T47D (cell line): ENCODE results near the gene CHRNA10.

Experiments used
- DNase-seq, 2 experiments: peaks; one replicate each; pipeline versions ENCODE4 v3.0.0 to v3.0.0-alpha.2; 2011 to 2012; ENCODE audit warnings: low read depth in 1 of 2, low spot score in 1 of 2
- JUND ChIP-seq: IDR thresholded peaks from 2 replicates; pipeline ENCODE4 v1.6.1; 2012; ENCODE audit warnings: low read depth
- in situ Hi-C: cut with HindIII; loops from 2 replicates; pipeline ENCODE4 v1.10.0; 2016; ENCODE audit warnings: low sequenced_read_pairs, low pct_unique_long_range_greater_than_20kb

CHRNA10 gene, protein sequence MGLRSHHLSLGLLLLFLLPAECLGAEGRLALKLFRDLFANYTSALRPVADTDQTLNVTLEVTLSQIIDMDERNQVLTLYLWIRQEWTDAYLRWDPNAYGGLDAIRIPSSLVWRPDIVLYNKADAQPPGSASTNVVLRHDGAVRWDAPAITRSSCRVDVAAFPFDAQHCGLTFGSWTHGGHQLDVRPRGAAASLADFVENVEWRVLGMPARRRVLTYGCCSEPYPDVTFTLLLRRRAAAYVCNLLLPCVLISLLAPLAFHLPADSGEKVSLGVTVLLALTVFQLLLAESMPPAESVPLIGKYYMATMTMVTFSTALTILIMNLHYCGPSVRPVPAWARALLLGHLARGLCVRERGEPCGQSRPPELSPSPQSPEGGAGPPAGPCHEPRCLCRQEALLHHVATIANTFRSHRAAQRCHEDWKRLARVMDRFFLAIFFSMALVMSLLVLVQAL

GRCh38 chr11:3671334-3672254, at the start of gene CHRNA10:
TSS of gene CHRNA10 (minus strand) at chr11:3671384. CDS start at chr11:3671312, 72 bp downstream.
- in situ Hi-C loops: no loop called here
- no peak for TF ChIP-seq JUND
- DNase-seq: no peak

DNA sequence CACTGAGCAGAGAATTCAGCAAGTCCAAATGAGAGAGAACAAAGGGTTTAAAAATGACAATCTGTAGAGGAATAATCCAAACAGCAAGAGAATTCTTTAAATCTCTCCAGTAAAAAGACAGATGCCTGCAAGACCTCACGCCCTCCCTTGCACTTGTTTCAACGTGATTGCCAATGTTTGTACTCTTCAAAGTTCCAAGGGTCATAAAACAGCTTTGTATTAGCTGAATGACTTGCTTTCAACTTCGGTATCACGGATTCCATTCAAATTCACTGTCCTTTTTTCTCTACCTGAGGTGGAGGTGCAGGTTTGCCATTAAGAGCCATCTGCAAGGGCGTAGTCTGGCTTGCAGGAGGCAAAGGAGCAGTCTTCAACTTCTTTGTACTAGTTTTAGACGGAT, 41.1 kb upstream of the CHRNA10 start:
- DNase-seq: no peak
- in situ Hi-C loops: no loop called here
- TF ChIP-seq JUND: no peak

- DNase-seq: no peak
- in situ Hi-C loops: no loop called here
- TF ChIP-seq JUND: no peak
These were observed 39.5 kb upstream of the CHRNA10 start for GRCh38 chr11:3710485-3711259.

- in situ Hi-C loops: no loop called here
- TF ChIP-seq JUND: no peak
- DNase-seq: peak in 1 of 2 experiments; percentile 12
These were observed 38.8 kb upstream of the CHRNA10 start for GRCh38 chr11:3709977-3710376.

GRCh38 chr11:3707176-3707575, 36.0 kb upstream of the CHRNA10 start:
- in situ Hi-C loops: no loop called here
- TF ChIP-seq JUND: no peak

GRCh38 chr11:3703383-3703782, 32.2 kb upstream of the CHRNA10 start:
- no peak for TF ChIP-seq JUND
- in situ Hi-C loops: no loop called here
- DNase-seq: no peak

More at GRCh38 chr11:3707176-3707575, 36.0 kb upstream of the CHRNA10 start:
- DNase-seq: no peak

- in situ Hi-C loops: no loop called here
- DNase-seq: no peak
- TF ChIP-seq JUND: no peak
These were observed 29.7 kb upstream of the CHRNA10 start for GRCh38 chr11:3700910-3701309.

- no peak for TF ChIP-seq JUND
- in situ Hi-C loops: no loop called here
- DNase-seq: no peak
These were observed 29.2 kb upstream of the CHRNA10 start for GRCh38 chr11:3700410-3700809.

- TF ChIP-seq JUND: no peak
- in situ Hi-C loops: no loop called here
- no peak for DNase-seq
These were observed 15.6 kb upstream of the CHRNA10 start for GRCh38 chr11:3686751-3687150.

DNA sequence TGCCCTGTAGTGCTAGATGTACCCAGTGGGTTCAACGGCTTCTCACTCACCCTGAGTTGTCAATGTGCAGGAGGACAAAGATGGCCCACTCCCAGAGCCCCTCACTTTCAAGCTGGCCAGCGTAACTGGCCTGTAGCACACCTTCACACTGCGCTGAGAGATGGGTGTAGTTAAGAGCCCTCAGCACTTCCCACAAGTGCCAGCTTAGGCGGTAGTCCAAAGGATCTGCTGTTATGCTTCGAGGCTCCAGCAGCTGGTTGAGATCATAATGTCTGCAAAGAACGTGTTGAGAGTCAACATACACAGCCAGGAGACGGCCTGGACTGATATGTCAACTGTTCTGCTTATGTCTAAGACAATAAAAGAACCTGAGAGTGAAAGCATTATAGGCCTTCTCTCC, 14.7 kb upstream of the CHRNA10 start:
- in situ Hi-C loops: no loop called here
- TF ChIP-seq JUND: no peak
- DNase-seq: no peak

DNA sequence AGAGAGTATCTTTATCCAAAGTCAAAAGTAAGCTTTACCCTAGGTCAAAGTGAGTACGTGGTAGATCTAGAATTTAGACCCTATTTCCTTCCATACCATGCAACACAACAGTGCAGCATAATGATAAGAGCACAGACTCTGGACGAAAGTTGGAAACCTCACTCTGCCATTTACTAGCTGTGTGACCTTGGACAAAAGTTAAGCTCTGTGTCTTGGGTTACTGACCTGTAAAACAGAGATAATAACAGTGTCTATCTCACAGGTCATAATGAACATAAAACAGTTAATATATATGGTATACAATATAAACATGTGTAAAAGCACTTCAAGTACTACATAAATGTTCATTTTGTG, 13.6 kb upstream of the CHRNA10 start:
- TF ChIP-seq JUND: no peak
- no peak for DNase-seq
- in situ Hi-C loops: no loop called here

DNA sequence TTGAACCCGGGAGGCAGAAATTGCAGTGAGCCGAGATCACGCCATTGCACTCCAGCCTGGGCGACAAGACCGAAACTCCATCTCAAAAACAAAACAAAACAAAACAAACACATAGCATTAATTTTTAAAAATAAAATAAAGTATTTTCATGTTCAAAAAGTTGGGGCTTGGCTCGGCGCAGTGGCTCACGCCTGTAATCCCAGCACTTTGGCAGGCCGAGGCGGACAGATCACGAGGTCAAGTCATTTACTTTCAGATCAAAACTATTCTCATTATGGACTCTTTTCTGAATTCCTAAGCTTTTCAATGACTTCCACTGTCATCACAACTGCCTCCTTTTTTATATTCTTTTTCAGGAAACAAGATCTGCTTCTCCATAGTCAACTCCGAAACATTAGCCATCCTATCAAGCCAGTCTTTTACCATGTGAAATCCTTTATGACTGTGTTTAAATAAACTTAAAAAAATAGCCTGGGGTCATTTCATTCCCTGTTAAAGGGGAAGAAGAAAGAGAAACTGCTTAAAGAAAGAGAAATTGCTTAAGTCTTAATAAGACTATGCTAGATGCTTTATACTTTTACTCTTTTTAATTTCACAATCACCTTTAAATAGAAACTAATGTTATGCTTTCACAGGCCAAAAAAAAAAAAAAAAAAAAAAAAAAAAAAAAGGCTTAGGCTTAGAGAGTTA, 13.1 kb upstream of the CHRNA10 start:
- DNase-seq: no peak
- in situ Hi-C loops: no loop called here
- no peak for TF ChIP-seq JUND
